NCI-H2081 (cell line): Measurements from ENCODE around the gene TRMT61A.

Experiments used
- DNase-seq, 2 experiments: peaks; one replicate each; lab custom pipeline; 2025; lab: John Stamatoyannopoulos, UW

TRMT61A gene

DNA sequence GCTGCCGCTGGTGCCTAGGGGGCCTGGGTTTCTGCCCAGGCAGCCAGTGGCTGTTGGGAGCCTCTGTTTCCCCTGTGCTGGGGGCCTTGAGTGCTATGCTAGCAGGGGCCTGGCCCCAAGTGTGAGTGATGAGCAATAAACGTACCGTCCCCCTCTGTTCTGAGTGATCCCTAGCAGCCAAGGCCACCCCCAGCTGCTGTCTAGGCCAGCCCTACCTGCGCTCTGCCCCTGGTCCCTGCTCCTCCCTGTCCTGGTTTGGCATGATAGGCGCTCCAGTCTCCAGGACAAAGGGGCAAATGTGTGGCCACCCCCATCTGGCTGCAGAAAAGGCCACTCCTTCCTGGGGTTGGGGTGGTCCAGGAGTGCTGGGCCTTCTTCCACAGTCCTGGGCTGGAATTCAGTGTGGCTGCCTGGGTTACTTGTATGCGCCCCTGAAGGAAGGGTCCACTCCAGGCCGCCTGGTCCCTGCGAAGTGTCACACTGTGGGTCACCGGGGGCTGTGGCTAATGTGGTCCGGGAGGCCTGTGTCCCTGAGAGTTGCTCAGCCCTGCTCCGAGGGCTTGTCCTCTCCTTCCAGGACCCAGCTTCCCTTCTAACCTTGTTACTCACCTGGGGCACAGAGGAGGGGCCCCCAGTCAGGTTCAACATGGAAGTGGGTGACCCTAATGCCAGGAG, 7.0 kb downstream of the TRMT61A start:
- no peak for DNase-seq

DNA sequence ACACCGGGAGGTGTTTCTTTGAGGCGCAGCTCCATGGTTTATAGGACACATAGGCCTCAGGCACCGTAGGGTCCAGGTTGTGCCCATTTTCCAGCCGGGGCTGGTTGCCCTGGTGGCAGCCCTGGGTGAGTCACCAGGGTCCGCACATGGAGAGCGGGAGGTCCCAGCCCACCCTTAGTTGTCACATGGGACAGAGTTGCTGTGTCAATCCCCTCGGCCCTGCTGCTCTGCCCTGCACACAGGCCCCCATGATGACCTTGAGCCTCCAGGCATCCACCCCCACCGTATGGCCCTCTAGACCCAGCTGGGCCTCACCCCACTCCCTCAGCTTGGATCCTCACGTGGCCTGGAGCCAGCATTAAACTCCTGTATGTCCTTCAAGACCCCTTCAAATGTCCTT, 7.7 kb downstream of the TRMT61A start:
- no peak for DNase-seq

GRCh38 chr14:103537175-103537990, 8.4 kb downstream of the TRMT61A start:
- DNase-seq, result no peak

DNA sequence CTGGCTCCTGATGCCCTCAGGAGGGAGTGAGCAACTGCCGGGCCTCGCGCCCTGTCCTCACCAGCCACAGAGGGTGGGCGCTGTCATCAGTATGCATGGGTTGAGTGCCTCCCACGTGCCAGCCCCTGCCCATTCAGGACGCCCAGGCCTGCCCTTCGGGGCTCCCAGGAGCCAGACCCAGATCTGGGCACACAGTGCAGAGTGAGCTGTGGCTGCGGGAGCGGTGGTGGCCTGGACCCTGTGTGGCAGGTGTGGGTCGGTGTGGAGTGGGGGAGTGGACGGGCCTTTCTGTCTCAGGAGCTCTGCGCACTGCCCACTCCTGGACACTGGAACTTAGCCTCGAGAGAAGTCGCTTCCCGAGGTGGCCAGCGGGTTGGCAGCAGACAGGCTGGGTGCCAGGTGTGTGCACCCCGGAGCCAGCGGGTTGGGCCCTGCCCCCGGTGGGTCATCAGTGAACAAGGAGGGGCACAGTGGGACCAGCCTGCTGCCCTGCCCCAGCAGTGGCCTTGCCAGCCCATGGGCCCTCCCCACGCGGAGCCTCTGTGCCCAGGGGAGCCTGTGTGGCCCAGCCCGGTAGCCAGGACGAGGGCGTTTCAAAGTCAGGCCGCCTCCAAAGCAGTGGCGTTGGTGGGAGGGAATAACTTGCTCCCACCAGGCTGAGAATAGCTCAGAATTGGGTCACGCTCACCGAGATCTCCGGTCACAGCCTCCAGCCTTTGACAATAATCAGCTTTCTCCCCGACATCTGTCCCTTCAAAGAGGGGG, 9.5 kb downstream of the TRMT61A start:
- no peak for DNase-seq

- peak in 1 of 2 experiments; percentile 16 for DNase-seq
Measured at GRCh38 chr14:103539056-103539825, 10.2 kb downstream of the TRMT61A start.

- DNase-seq, result no peak
Measured at GRCh38 chr14:103540821-103541708, 12.1 kb downstream of the TRMT61A start.

DNA sequence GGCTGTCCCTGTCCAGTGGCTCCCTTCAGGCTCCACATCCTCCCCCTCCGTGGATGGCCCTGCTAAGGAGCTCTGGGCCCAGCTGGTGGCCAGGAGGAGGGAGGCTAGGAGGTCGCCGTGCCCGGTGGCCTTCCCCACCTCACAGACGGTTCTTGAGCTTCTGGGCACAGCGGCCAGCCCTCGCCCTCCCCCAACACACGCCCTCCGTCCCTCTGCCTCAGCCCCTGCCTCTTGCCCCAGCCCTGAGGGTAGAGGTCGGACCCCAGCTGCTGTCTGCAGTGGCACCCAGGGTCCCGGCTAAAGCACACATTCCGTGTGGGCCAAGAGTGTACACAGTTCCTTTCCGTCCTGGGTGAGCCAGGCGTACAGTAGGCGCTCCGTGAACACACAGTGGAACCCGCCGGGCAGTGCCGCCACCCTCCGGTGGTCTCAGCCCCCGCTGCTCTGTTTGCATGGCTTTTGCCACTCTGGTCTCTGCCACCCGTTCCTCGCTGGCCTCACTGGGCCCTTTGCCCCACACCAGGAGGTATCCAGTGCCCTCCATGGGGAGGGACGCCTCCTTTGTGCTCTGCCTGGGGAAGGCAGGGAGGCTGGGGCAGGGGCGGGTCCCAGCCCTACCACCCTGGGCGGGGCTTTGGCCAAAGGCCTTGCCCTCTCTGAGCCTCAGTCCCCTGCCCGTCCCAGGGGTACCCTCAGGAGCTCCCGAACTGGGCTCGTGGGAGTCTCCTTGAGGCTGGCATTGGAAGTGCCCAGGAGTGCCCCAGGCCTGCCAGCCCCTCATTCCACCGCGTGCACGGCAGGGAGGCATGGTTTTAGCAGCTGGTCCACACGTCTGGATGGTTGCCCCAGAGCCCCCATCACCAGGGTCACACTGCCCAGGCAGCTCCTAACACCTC, 13.0 kb downstream of the TRMT61A start:
- no peak for DNase-seq

DNA sequence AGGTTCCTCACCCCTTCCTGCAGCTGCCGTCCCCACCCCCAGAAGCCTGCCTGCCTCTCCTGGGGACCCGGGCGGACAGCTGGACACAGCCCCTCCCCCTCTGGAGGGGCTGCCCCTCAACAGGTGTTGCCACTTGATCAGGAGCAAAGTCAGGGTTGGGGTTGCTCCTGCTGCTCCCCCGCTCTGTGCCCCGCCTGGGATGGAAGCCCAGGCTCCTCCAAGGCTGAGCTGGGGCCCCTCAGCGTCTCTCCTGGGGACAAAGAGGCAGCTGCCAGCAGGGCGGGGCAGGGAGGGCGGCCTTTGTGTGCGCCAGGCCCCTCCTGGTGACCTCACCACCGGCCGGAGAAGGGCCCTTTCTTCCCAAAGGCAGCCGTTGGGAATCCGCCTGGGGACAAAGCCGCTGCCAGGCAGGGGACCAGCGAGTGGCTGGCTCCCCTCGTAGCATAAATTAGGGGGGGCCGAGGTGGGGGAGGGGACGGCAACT, 13.7 kb downstream of the TRMT61A start:
- peak; percentile 34 to 49 for DNase-seq

GRCh38 chr14:103543140-103543539, 14.1 kb downstream of the TRMT61A start:
- no peak for DNase-seq

GRCh38 chr14:103543721-103544387, 14.9 kb downstream of the TRMT61A start:
- DNase-seq, result no peak

DNA sequence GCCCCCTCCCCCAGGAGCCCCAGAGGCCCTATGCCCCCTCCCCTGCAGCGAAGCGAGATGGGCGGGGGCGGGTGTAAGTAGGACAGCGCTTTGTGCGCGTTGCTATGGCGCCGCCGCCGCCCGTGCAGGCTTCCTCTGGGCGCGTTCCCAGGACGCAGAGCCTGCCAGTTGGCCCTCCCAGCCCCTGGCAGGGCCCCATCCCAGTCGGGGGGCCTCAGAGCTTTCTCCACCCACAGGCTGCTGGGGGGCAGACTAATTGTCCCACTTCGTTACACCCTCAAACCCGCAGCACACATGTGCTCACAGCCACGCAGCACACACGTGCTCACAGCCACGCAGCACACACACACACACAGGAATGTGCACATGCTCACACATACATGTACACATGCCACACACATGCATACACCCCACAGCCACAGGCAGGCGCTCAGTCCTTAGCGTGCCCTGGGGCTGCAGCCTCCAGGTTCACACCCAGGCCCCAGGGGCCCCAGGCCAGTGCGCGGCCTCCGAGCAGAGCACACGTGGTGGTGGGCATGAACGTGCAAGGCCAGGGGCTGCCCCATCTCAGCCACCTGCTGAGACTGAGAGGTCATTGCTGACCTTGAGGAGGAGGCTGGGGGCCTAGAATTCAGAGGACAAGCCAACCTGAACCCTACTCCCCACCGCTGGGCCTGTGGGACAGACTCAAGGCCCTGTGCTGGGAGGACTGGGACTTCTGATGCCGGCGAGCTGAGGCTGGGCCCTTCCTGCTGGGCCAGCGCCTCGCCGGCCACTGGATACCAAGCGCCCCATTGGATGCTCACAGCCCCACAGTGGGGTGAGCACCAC, 15.6 kb downstream of the TRMT61A start:
- no peak for DNase-seq

GRCh38 chr14:103545219-103545914, 16.4 kb downstream of the TRMT61A start:
- DNase-seq, result no peak

GRCh38 chr14:103545915-103546651, 17.1 kb downstream of the TRMT61A start:
- no peak for DNase-seq

GRCh38 chr14:103546652-103547454, 17.9 kb downstream of the TRMT61A start:
- peak; percentile 72 to 79 for DNase-seq

GRCh38 chr14:103547455-103547940, 18.5 kb downstream of the TRMT61A start:
- DNase-seq, result no peak

DNA sequence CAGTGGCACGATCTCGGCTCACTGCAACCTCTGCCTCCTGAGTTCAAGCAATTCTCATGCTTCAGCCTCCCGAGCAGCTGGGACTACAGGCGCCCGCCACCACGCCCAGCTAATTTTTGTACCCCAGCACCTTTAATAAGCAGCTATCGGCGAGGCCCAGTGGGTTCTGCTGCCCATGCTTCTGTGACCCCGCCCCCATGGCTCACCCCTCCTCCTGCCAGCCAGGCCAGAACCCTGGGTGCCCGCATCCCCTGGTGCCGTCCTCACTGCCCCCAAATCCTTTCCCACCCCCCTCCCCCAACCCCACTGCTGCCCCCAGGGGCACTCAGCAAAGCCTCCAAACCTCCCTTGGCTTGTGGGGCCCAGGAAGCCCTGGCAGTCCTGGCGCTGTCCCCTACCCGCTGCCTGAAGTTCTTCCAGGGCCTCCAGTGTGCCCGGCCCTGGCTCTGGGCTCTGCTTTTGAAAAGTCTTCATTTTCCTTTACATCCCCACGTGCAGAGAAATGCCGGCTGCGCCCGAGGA, 19.0 kb downstream of the TRMT61A start:
- no peak for DNase-seq
